ENCODE measurements around the gene PPM1M.
"Not testable (repeated sequence)": the region's sequence is repeated elsewhere in the genome, so short reads cannot be mapped to it uniquely, and the experiment has no call there.

PPM1M gene

GRCh38 chr3:52277972-52278509, 32.5 kb downstream of the PPM1M start:
- DNase-seq (ENCODE audit: low read depth), result no peak

GRCh38 chr3:52278510-52279069, 33.0 kb downstream of the PPM1M start, which contains the start of gene WDR82:
WDR82 (minus strand) TSS chr3:52278649; CDS start chr3:52278361, 288 bp downstream.
- peak; percentile 88 for DNase-seq (ENCODE audit: low read depth)

GRCh38 chr3:52279596-52279995, 34.0 kb downstream of the PPM1M start:
- DNase-seq (ENCODE audit: low read depth), result no peak

- peak; percentile 44 for DNase-seq (ENCODE audit: low read depth)
Measured at GRCh38 chr3:52280050-52280461, 34.5 kb downstream of the PPM1M start.

GRCh38 chr3:52281981-52282801, 36.6 kb downstream of the PPM1M start:
- no peak for DNase-seq (ENCODE audit: low read depth)

GRCh38 chr3:52283306-52283705, 37.7 kb downstream of the PPM1M start:
- no peak for DNase-seq (ENCODE audit: low read depth)

- DNase-seq (ENCODE audit: low read depth), result not testable (repeated sequence)
Measured at GRCh38 chr3:52284051-52284450, 38.5 kb downstream of the PPM1M start.

GRCh38 chr3:52286777-52287110, 41.2 kb downstream of the PPM1M start:
- DNase-seq (ENCODE audit: low read depth), result no peak

GRCh38 chr3:52288674-52289073, 43.1 kb downstream of the PPM1M start:
- DNase-seq (ENCODE audit: low read depth), result no peak

- DNase-seq (ENCODE audit: low read depth), result no peak
Measured at GRCh38 chr3:52289338-52289746, 43.8 kb downstream of the PPM1M start.

GRCh38 chr3:52289747-52290595, 44.4 kb downstream of the PPM1M start:
- no peak for DNase-seq (ENCODE audit: low read depth)

- DNase-seq (ENCODE audit: low read depth), result no peak
Measured at GRCh38 chr3:52290596-52291507, 45.3 kb downstream of the PPM1M start.

GRCh38 chr3:52291508-52292181, 46.1 kb downstream of the PPM1M start:
- no peak for DNase-seq (ENCODE audit: low read depth)

GRCh38 chr3:52292247-52293065, 46.9 kb downstream of the PPM1M start:
- no peak for DNase-seq (ENCODE audit: low read depth)

GRCh38 chr3:52293491-52294319, 48.1 kb downstream of the PPM1M start:
- no peak for DNase-seq (ENCODE audit: low read depth)

- no peak for DNase-seq (ENCODE audit: low read depth)
Measured at GRCh38 chr3:52294320-52295150, 49.0 kb downstream of the PPM1M start.

GRCh38 chr3:52295671-52296208, 50.2 kb downstream of the PPM1M start:
- DNase-seq (ENCODE audit: low read depth), result no peak

All from fibroblast of the conjunctiva (primary cell).